OCI-M2 (cell line): Measurements from ENCODE around the gene DUSP8.
"Not testable (repeated sequence)": the region's sequence is repeated elsewhere in the genome, so short reads cannot be mapped to it uniquely, and the experiment has no call there.

Experiments
- DNase-seq: peaks from one replicate; lab custom pipeline; 2025; ENCODE audit not compliant: unreplicated experiment; lab: John Stamatoyannopoulos, UW

DUSP8 gene, protein sequence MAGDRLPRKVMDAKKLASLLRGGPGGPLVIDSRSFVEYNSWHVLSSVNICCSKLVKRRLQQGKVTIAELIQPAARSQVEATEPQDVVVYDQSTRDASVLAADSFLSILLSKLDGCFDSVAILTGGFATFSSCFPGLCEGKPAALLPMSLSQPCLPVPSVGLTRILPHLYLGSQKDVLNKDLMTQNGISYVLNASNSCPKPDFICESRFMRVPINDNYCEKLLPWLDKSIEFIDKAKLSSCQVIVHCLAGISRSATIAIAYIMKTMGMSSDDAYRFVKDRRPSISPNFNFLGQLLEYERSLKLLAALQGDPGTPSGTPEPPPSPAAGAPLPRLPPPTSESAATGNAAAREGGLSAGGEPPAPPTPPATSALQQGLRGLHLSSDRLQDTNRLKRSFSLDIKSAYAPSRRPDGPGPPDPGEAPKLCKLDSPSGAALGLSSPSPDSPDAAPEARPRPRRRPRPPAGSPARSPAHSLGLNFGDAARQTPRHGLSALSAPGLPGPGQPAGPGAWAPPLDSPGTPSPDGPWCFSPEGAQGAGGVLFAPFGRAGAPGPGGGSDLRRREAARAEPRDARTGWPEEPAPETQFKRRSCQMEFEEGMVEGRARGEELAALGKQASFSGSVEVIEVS

DNA sequence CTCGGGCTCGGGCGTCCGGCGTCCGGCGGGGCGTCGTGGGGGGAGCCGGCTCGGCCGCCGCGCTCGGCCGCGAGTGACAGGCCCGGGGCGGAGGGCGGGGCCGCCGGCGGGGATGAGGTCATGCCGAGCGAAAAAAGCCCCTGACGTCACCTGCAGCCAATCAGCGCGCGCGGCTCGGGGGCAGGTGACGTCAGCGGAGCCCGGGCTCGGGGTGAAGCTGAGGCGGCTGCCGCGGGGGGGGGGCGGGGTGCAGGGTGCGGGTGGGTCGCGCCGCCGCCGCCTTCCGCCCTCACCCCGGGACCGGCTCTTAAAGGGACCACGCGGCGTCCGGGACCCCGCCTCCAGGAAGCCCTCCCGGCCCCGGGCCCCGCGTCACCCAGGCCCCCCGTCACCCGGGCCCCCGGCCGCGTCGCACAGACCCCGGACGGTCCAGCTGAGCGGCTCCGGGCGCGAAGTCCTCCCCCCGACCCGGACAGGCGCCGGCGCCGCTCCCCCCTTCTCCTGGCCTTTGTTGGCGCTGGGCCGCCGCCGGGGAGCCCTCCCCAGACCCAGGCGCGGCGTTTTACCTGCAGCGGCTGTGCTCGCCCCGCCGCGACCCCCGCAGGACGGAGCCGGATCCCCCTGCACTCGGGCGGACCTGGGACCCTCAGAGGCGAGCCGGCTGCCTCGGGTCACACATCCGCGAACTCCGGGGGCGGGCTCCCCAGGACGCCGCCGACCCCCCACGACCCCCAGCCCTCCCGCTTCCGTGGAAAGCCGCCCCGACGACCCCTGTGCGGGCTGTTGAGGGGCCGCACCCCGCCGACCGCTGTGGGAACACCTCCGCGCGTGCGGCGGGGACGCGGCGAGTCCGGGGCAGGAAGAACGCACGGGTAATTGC is at the start of gene DUSP8:
DUSP8 (minus strand) TSS at position 75 of the 880 bp plus-strand sequence. CDS start 6,445 bp downstream, outside the sequence.
- DNase-seq = no peak

DNA sequence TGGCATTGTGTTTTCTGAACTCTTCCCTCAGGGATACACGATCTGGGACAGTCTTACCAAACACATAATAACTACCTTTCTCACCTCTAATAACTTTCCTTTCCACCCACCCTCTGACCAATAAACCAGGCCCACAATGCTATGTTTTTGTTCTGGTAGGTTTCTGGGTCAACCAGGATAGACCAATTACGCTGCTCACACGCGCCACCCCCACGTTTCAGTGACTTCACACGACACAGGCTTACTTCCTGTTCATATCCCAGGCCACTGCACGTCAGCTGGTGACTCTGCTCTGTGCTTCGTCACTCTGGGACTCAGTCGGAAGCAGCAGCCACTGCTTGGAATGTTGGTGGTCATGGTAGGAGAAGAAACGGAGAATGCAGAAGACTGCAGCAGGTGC is 47.4 kb upstream of the DUSP8 start:
- DNase-seq = no peak

DNA sequence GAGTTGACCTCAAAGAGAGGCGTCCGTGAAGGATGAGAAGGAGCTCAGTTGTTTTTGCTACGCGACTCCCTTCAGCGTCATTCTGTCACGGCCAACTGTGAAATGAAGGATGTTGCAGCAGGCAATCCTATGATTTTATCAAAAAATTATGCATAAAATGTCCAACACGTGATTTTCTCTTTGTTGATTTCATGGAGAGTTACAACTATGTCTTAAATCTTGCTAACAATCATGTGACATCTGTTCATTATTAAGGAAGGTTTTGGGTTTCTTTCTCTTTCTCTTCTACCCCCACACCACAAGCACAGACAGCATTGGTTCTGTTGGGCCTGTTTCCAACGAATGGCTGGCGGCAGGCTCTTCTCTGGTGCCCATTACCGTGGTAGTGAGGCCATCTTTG is 46.2 kb upstream of the DUSP8 start:
- DNase-seq = no peak

DNA sequence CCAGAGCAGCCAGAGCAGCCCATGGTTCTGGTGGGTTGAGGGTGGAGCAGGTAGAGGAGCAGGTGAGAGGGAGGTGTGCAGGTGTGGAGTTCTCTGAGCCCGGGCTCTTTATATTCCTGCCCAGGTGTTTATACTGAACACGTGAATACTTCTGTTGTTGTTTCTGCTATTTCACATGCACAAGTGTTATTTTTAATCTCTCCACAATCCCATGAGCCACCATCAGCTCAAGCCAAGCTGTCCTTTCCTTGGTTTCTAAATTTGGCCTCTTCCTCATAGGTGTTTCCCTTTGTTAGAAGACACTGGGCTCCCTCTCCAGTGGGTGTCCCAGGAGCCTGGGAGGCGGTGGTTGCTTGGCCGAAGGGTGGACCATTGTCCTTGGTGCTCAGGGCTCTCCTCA is 36.3 kb upstream of the DUSP8 start, which contains the start of gene KRTAP5-3:
KRTAP5-3 (minus strand) TSS at position 101 of the 400 bp plus-strand sequence; CDS start at position 23, 78 bp downstream.
- no peak for DNase-seq

DNA sequence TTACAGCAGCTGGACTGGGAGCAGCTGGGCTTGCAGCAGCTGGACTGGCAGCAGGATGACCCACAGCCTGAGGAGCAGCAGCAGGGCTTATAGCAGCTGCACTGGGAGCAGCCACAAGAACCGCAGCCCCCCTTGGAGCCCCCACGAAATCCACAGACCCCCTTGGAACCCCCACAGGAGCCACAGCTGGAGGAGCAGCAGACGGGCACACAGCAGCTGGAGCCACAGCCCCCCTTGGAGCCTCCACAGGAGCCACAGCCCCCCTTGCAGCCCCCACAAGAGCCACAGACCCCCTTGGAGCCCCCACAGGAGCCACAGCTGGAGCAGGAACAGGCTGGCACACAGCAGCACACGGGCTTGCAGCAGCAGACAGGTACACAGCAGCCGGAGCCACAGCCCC is 35.8 kb upstream of the DUSP8 start:
- DNase-seq = not testable (repeated sequence)

DNA sequence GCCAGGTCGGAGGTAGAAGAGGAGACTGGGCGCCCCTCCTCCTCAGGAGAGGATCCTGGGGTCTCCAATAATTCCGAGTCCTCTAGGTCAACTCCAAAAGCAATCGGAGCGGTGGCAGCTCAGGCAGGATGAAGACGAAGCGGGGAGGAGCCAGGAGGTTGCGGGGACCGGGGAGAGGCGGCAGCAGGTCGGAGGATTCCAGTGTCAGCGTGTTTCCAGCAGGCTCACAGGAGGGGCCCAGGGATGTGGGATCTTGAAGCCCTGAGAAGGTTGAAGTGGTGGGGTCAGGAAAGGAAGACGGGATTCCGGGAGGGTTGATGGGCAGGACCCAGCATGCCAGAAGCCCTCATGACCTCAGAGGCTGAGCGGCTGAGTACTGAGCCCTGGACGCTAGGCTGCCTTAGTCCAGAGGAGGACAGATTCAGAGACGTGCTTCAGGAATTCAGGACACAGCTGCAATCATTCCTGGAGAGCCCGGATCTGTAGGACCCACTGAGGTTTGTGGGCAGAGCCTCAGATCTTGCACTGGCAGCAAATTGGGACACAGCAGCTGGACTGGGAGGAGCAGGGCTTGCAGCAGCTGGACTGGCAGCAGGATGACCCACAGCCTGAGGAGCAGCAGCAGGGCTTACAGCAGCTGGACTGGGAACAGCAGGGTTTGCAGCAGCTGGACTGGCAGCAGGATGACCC is 35.2 kb upstream of the DUSP8 start:
- DNase-seq = not testable (repeated sequence)

DNA sequence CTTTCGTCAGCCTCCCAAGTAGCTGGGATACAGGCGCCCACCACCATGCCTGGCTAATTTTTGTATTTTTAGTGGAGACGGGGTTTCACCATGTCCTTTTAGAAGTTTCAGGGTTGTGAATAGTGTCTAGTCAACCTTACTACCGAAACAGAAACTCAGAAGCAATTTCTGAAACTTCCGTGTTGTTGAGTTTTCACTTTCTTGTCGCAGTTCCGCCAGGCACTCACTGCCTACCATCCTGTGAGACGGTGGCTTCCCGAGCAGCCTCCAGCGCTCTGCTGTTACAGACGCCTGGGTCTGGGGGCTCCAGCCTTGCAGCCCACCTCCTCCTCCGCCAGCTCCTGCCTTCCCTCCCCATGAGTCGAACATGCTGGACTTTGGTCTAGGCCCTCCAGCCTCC is 33.9 kb upstream of the DUSP8 start:
- DNase-seq = not testable (repeated sequence)

DNA sequence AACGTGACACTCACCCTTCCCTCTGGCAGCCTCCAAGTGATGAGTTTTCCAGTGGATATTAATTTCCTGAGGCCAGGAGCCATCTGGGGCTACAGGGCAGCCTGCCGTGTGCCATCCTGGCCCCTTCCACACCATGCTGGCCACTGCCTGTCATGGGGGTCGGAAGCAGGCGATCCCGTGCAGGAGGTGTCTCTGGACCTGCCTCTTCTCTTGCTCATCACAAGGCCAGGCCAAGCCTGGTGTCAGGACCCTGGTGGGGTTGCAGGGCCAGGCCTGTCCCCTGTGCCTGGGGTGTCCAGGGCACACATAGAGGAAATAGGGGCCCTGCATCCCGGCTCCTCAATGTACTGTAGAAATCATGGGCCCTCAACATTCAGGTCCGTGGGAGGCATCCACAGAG is 32.6 kb upstream of the DUSP8 start:
- DNase-seq = no peak

DNA sequence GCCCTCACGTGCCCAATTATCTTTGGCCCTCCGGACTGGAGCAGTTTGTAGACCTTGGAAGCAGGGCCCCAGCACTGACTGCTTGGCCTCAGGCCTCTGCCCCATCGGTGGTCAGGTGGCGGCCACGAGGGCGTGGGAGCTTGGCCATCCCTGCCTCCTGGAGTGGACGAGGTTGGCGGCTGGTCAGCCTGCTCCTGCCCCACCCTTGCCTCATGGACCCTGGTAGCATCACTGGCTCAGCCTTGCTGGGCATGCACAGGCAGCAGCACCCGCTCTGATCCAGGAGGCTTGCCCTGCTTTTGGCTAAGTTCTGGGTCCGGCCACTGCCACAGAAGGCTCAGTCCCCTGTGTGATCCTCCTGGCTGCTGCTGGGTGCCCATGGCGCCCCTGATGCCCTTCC is 32.1 kb upstream of the DUSP8 start:
- DNase-seq = no peak

DNA sequence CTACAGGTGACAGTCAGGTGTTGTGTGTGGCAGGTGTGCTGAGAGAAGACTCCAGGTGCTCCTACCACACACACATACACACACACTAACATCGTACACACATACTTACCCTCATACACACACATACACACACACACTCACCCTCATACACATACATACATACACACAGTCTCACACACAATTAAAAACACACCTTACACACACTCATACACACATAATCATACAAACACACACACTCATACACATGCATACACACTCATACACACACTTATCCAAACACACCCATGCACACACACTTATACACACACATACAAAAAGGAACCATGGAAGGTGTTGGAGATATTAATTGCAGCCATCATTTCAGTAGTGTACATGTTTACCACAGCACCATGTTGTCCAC is 31.6 kb upstream of the DUSP8 start:
- no peak for DNase-seq

DNA sequence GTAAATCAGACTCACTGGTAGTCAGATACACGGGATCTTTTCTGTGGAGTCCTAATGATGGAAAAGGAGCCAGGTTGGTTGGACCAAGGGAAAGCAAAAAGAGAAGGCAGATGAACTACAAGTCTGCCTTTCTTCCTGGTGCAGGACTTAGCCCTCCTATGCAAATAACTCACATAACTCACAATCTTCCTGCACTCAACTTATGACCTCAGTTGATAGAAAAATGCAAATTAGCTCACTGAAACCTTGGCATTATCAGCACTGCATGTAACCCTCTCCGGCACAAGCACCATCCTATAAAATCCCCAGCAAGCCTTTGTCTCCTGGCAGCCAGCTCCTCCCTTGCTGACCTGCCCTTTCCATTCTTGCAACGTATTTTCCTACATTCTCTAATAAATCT is 29.6 kb upstream of the DUSP8 start:
- DNase-seq = not testable (repeated sequence)

DNA sequence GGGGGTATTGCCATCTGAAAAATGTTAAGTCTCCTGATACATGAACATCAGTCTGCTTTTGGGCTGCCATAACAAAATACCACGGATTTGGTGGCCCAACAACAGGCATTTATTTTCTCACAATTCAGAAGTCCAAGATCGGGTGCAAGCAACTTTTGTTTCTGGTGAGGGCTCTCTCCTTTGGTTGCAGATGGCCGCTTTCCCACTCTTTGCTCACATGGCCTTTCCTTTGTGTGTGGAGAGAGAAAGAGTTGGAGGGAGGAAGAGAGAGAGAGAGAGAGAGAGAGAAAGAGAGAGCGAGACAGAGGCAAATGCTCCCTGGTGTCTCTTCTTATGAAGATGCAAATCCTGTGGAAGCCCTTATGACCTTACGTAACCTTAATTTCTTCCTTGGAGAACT is 28.6 kb upstream of the DUSP8 start:
- DNase-seq = no peak

DNA sequence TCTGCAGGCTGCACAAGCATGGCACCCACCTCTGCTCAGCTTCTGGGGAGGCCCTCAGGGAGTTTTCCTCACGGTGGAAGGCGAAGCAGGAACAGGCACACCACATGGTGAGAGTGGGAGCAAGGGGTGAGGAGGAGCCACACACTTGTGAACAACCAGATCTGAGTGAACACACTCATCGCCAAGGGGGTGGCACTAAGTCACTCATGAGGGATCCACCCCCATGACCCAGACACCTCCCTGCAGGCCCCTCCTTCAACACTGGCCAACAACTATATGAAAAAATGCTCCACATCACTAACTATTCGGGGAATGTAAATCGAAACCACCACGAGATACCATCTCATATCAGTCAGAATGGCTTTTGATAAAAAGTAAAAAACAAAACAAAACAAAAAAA is 26.7 kb upstream of the DUSP8 start:
- DNase-seq = no peak

DNA sequence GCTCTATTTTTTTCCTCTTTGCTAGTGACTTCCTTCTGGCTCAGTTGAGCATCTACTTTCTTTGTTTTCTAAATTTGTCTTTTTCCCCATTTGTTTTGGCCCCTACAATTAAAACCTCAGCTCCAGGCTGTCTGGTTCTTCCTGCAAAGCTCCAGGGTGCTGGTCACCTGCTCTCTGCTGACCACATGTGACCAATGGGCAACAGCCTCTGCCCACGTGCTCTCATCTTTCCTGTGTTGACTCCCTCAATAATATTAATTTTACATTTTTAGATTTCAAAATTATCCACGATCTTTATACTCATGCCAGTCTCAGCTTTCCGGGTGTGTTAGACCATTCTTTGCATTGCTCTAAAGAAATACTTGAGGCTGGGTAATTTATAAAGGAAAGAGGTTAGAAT is 26.3 kb upstream of the DUSP8 start:
- DNase-seq = not testable (repeated sequence)

DNA sequence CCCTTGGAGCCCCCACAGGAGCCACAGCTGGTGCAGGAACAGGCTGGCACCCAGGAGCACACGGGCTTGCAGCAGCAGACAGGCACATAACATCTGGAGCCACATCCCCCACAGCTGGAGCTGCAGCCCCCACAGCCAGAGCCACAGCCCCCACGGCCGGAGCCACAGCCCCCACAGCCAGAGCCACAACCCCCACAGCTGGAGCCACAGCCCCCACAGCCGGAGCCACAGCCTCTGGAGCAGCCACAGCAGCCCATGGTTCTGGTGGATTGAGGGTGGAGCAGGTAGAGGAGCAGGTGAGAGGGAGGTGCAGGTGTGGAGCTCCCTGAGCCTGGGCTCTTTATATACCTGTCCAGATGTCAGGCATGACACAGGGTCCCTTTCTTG is 25.9 kb upstream of the DUSP8 start, which contains the start of gene KRTAP5-2:
KRTAP5-2 (minus strand) TSS at position 301 of the 387 bp plus-strand sequence; CDS start at position 257, 44 bp downstream.
- no peak for DNase-seq

DNA sequence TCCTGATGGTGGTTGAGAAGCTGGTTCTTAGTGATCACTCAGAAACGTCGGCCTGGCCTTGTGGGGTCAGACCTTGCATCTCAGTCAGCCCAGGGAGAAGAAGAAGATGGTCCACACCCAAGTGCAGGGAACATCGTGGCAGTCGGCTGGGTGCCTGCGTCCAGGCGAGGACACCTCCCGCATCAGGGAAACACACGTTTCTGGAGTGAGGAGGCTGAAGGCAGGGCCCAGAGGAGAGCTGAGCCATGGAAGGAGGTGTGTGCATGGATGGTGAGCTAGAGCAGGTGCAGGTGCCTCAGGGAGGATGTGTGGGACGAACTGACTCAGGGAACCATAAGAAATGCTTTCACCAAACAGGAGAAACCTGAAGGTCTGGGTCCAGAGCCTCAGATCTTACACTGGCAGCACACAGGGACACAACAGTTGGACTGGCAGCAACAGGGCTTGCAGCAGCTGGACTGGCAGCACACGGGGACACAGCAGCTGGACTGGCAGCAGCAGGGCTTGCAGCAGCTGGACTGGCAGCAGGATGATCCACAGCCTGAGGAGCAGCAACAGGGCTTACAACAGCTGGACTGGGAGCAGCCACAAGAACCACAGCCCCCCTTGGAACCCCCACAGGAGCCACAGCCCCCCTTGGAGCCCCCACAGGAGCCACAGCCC is 25.4 kb upstream of the DUSP8 start:
- no peak for DNase-seq

DNA sequence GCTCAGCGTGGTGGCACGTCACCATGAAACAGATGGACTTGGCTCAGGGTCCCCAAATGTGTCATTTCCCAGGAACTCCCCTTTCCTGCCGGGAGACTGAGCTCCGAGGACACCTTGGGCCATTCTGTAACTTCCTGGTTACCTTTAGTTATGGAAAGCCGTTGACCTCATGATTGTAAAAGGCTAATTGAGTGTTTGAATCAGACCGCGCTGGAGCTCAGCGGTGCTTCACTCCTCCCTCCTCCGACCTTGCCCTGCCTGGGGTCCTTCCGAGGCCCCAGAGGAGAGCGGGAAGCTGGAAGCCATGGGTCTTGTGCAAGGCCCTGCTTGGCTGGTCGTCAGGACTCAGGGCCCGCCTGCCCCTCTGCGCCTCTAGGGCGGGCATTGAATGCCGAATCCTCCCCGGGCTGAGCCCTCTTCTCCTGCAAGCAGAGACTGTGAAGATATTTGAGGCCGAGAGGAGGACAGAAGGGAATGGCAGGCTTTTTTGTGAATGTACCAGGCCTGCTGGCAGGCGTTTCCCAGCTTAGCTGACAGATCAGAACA is 24.6 kb upstream of the DUSP8 start:
- DNase-seq = not testable (repeated sequence)

DNA sequence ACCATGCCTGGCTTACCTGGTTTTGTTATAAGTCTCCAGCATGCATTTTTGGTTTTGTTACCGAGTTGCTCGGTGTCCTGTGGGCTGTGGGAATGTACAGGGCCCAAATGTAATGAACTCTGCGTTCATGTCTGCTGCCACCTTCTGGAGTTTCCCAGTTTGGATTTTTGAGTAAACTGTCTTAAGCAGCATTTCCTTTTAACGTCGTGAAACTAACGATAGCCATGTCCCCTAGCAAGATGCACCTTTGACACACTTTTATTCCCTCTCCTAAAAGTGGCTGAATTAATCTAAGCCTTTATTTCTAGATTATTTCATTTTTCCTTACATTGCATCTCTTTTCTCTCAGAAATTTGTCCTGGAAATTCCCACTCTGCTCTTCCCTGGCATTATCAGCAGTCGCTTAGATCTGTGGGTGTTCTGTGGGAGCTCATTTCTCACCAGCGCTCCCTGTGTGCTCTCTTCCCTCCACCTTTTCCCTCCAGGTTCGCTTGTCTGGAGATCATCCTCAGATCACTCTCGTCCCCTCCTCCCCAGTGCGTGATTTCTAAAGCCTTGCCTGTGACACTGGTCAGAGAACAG is 24.0 kb upstream of the DUSP8 start:
- not testable (repeated sequence) for DNase-seq

DNA sequence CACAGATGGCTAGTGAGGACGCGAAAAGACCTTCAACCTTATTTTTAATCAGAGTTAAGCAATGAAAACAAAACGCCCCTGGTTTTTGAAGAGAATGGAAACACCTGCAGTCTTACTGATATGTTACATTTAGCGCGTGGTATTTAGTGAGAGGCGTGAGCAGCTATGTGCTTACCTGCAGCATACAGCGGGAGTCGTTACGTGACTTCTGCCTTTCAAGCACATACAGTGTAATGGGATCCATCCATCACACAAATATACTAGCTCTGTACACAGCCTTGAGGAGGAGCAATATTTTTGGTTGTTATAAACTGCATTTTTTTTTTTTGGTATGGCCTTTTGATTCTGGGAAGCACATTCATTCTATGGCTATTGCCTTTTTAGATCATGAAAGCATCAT is 20.6 kb upstream of the DUSP8 start:
- DNase-seq = no peak

DNA sequence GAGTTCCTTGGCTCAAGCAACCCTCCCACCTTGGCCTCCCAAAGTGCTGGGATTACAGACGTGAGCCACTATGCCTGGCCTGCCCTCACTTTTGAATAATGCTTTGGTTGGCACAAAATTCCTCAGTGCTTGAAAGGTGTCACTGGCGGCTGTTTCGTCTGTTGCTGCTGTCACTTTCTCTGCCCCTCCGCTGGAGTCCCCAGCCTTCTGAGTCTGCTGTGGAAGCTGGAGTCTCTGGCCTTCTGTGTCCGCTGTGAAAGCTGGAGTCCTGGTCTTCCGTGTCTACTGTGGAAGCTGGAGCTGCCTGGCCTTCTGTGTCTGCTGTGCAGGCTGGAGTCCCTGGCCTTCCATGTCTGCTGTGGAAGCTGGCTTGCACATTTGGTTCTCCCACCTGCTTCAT is 17.9 kb upstream of the DUSP8 start:
- no peak for DNase-seq
